NK-92 (cell line): ENCODE results near the gene TSPAN10.

Source experiments
- DNase-seq: peaks from one replicate; lab custom pipeline; 2025; ENCODE audit not compliant: unreplicated experiment; lab: John Stamatoyannopoulos, UW

The TSPAN10 gene

DNA sequence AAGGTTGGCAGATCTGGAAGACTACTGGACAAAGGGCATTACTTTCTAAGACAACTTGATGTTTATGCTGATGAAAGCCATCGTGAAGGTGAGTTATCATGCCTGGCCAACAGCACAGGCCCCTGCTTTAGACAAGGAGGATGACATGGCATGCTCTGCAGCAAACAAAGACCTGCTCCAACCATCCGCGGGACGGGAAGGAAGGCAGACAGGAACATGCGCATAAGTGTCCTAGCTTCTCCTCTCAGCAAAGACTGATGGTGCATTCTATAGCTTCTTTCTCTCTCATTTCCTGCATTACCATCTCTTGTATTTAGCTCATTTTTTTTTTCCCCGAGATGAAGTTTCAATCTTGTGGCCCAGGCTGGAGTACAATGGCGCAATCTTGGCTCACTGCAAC, 5.5 kb upstream of the TSPAN10 start:
- DNase-seq = no peak

- DNase-seq = no peak
These were observed 1.6 kb upstream of the TSPAN10 start for GRCh38 chr17:81635431-81635830.

GRCh38 chr17:81635973-81636504, 957 bp upstream of the TSPAN10 start:
- no peak for DNase-seq

DNA sequence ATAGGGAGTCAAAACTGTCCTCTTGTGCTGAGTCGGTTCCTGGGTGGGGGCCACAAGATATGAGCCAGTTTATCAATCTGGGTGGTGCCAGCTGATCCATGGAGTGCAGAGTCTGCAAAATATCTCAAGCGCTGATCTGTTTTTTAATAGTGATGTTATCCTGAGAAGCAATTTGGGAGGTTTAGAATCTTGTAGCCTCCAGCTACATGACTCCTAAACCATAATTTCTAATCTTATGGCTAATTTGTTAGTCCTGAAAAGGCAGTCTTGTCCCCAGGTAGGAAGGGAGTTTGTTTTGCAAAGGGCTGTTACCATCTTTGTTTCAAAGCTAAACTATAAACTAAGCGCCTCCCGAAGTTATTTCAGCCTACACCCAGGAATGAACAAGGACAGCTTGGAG, 1.7 kb downstream of the TSPAN10 start:
- no peak for DNase-seq

GRCh38 chr17:81640011-81640410, 3.0 kb downstream of the TSPAN10 start:
- no peak for DNase-seq

DNA sequence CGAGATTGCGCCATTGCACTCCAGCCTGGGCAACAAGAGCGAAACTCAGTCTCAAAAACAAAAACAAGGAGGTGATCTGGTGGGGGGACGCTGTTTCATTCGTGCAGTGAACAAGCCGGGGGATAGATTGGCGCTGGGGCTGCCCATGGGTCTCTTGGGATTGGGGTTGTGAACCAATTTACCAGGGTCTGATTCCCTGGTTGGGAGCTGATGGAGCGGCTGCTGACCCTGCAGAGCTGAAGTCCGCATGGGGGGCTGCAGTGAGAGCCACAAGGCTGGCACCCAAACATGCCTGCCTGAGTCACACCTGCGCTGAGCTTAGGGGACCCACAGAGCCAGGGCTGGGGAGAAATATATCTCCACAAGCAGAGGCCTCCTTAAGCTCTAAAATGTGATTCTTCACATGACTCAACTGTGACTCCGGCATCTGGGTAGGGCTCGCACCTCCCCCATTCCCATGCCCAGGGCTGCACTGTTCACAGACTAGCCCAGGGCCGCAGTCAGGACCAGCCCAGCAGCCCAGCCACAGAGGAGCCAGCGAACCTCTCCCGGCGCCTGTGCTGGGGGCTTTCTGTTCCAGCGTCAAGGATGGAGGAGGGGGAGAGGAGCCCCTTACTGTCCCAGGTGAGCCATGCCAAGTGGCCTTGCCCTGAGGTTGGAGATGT, 5.0 kb downstream of the TSPAN10 start:
- DNase-seq = no peak

GRCh38 chr17:81644496-81644895, 7.5 kb downstream of the TSPAN10 start:
- DNase-seq = no peak

DNA sequence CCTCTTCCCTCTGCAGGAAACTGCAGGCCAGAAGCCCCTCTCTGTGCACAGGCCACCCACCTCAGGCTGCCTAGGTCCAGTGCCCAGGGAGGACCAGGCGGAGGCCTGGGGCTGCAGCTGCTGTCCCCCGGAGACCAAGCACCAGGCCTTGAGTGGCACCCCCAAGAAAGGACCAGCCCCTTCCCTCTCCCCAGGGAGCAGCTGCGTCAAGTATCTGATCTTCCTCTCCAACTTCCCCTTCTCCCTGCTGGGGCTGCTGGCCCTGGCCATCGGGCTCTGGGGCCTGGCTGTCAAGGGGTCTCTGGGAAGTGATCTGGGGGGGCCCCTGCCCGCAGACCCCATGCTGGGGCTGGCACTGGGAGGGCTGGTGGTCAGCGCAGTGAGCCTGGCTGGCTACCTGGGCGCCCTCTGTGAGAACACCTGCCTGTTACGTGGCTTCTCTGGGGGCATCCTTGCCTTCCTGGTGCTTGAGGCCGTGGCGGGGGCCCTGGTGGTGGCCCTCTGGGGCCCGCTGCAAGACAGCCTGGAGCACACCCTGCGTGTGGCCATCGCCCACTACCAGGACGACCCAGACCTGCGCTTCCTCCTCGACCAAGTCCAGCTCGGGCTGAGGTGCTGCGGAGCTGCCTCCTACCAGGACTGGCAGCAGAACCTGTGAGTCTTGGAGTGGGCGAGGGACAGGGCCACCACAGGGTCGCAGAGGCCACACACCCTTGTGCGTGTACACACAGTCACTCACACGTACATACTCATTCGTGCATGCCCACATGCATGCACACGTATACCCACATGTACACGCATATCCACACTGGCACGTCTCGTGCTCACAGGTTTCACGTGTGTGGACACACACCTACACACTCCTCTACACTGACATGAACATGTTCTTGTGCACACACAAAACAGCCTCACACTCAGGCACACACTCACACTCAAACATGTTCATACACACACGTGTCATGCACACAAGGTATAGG, 8.3 kb downstream of the TSPAN10 start:
- no peak for DNase-seq

- no peak for DNase-seq
These were observed 10.0 kb downstream of the TSPAN10 start for GRCh38 chr17:81646869-81647600.

GRCh38 chr17:81647640-81648012, 10.6 kb downstream of the TSPAN10 start:
- DNase-seq = no peak

DNA sequence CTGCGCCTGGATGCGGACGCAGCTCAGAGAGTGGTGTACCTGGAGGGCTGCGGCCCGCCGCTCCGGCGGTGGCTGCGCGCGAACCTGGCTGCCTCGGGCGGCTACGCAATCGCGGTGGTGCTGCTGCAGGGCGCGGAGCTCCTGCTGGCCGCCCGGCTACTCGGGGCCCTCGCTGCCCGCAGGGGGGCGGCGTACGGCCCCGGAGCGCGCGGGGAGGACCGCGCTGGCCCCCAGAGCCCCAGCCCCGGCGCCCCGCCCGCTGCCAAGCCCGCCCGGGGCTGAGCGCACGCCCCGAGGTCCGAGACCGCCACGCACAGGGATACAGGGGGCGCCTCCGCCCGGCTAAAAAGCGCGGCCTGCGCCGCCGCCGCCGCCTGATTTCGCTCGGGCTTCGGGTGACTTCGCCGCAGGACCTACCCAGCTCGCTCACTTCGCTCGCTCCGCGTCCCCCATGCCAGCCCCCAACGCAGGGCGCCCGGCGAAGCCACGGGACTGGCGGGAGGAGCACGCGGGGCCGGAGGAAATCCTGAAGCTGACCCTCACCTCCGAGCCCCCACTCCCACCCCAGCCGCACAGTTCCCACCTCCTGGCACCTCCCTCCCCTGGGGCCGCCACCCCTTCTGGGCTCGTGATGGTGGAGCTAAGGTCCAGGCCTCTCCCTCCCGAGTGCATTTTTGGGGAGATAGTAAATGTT, 11.2 kb downstream of the TSPAN10 start:
- no peak for DNase-seq

DNA sequence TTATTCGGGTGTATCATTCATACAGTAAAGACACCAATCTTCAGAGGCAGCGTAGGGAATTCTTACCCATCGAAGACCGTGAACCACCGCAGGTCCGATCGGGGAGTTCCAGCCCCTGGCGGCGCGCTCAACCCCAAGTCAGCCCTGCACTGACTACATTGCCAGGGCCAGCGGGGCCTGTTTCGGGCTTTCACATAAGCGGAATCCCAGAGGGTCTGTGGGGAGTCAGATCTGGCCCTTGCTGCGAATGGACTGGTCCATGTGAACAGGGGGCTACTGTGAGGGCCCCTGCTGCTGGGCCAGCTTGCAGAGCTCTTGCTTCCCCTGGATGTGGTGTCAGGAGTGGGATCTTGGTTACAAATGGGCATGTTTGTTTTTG, 11.7 kb downstream of the TSPAN10 start:
- no peak for DNase-seq

DNA sequence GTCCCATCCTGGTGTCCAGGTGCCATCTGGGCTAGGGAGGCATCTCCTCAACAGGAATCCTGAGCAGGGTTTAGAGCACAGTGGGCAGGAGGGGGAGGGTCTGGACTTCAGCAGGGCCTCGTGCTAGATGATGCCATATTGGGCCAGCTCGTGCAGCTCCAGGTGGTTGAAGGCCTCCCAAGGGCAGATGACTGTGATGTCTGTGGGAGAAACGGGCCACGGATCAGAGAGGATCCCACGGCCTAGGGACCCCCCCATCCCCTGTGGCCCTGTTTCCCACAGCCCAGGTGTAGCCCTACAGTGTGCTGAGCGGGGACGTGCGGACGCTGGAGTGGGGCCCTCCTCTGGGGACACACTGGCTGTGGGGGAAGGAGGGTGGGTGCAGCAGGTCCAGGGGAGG, 14.0 kb downstream of the TSPAN10 start:
- DNase-seq = no peak

- no peak for DNase-seq
These were observed 14.7 kb downstream of the TSPAN10 start for GRCh38 chr17:81651692-81652091.

- DNase-seq = no peak
These were observed 16.1 kb downstream of the TSPAN10 start for GRCh38 chr17:81652906-81653771.

GRCh38 chr17:81655378-81656117, 18.6 kb downstream of the TSPAN10 start:
- DNase-seq = no peak

DNA sequence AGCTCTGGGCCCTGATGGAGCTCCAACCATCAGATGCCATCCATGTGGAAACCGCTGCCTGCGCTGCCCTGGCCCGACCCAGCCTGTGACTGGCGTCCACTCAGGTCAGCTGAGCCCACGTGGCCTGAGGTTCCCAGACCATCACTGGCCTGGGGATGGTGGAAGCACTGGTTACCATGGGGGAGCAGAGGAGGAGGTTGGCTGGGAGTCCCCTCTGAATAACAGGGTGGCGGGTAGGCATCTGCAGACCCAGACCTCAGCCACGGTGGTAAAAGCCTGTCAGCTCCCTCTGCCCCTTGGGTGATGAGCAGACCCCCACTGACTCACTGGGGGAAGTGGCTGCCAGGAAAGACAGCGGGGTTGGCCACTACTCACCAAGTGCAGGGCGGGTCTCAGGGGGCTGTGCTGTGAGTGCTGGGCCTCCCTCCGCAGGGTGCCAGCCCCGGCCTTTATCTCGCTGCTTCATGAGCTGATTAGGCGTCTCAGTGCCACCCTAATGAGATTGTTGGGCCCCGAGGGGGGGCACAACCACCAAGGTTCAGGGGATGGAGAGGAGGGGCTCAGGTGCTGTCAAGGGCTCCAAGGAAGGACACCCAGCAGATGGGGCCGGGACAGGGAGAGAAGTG, 19.2 kb downstream of the TSPAN10 start, which contains the start of gene PDE6G:
TSS of gene PDE6G (minus strand) at position 425 of the 626 bp plus-strand sequence. CDS start 3,237 bp downstream, outside the sequence.
- no peak for DNase-seq

GRCh38 chr17:81656835-81657234, 19.8 kb downstream of the TSPAN10 start:
- DNase-seq = no peak

GRCh38 chr17:81659038-81659437, 22.0 kb downstream of the TSPAN10 start:
- DNase-seq = no peak
